ENCODE measurements around the gene GNG11.

DNA sequence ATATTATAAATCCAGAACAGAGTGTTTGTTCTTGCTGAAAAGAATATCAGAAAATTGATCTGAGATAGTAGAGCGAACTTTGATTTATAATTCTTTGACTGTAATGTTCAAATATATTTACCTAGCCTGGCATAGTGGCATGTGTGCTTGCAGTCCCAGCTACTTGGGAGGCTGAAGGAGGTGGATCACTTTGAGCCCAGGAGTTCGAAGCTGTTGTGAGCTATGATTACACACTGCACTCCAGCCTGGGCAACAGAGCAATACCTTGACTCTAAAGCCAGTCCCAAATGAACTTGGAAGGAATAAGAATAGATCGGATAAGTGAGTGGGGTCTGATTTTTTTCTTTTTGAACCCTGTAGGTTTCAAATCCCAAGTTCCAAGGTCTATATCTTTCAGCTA, 23.5 kb downstream of the GNG11 start:
- TF ChIP-seq SUZ12 (IDR thresholded peaks at IDR 0.05; ENCODE audit: extremely low read depth, insufficient read depth, insufficient read length), result no peak
- TF ChIP-seq ZNF274 (IDR thresholded peaks at IDR 0.05; ENCODE audit: low read depth, low read length), result no peak
- TF ChIP-seq YY1 (IDR thresholded peaks at IDR 0.05; ENCODE audit: insufficient read depth, insufficient read length), result no peak
